ENCODE measurements around the gene PDGFRB. TPM values are rescaled to one million over a fixed set of nuclear protein-coding genes. Genes with fewer than 3 reads are reported as not detected.

The PDGFRB gene
- total and polyA plus RNA-seq, 10 of the 15 experiments (the other 5 are each of a cell fraction or from before 2014, with no cell fraction given), result 0.02 to 3.0 (median 1.0) TPM

DNA sequence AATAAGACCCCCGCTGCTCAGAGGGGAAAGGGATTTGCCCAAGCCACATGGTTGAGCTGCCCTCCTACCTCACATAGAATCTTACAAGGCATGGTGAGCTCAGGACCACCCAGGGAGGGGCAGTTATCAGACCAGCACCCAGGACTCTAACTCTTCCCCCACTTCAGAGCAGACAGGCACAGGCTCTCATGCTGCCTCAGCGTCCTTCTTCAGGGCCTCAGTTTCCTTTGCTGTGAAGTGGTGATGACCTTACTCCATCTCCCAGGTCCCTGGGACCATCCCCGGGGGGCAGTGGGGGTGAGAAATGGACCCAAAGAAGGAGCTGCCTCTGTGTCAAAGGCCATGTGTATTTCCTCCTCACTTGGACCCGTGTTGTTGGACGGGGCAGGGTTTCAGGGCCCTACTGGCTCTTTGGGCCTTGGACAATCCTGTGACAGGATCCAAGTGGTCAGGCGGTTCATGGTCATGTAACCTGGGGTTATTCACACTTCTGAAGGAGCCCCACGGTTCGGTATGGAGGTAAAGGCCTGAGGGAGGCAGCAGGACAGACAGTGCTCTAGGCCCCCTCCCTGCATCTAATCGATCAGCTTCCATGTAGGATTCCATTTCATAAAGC, 37.6 kb downstream of the PDGFRB start:
- CTCF ChIA-PET, result interaction anchor here (0.9 to 1.3 kb wide), 4 partner anchors 31 to 99 kb away, joined by 3 to 7 read pairs (median 4); partner anchors contain the start of gene CSF1R
- no peaks in the 10 kb centered on the region for H3K79me2 ChIP-seq (ENCODE audit: control insufficient read depth, insufficient read depth, low read length)
- RAD21 ChIA-PET (ENCODE audit: unreplicated experiment), result interaction anchor here (1.3 kb wide), 1 partner anchor 112 kb away, joined by 5 read pairs; no protein-coding TSS in a partner anchor
- DNase-seq (ENCODE audit: low read depth, low spot score), result no peak
- H3K36me3 ChIP-seq (ENCODE audit: control insufficient read depth in 2 of 2, insufficient read depth in 2 of 2, low read length in 1 of 2), result no peaks in the 10 kb centered on the region
- SMC1A ChIA-PET (ENCODE audit: uncharacterized antibody, unreplicated experiment), result interaction anchor here (1.3 kb wide), 1 partner anchor 70 kb away, joined by 3 read pairs; no protein-coding TSS in a partner anchor
- TF ChIP-seq TARDBP (IDR thresholded peaks at IDR 0.05; ENCODE audit: borderline replicate concordance), result no peak
- TF ChIP-seq, protein P1, sequence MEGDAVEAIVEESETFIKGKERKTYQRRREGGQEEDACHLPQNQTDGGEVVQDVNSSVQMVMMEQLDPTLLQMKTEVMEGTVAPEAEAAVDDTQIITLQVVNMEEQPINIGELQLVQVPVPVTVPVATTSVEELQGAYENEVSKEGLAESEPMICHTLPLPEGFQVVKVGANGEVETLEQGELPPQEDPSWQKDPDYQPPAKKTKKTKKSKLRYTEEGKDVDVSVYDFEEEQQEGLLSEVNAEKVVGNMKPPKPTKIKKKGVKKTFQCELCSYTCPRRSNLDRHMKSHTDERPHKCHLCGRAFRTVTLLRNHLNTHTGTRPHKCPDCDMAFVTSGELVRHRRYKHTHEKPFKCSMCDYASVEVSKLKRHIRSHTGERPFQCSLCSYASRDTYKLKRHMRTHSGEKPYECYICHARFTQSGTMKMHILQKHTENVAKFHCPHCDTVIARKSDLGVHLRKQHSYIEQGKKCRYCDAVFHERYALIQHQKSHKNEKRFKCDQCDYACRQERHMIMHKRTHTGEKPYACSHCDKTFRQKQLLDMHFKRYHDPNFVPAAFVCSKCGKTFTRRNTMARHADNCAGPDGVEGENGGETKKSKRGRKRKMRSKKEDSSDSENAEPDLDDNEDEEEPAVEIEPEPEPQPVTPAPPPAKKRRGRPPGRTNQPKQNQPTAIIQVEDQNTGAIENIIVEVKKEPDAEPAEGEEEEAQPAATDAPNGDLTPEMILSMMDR (IDR thresholded peaks at IDR 0.05 in 2 of 3, conservative IDR thresholded peaks at IDR 0.05 in 1 of 3; ENCODE audit: control insufficient read depth in 2 of 3, extremely low read depth in 1 of 3, insufficient read depth in 1 of 3, low read depth in 3 of 3, low read length in 3 of 3), result no peak
- TF ChIP-seq, protein P2, sequence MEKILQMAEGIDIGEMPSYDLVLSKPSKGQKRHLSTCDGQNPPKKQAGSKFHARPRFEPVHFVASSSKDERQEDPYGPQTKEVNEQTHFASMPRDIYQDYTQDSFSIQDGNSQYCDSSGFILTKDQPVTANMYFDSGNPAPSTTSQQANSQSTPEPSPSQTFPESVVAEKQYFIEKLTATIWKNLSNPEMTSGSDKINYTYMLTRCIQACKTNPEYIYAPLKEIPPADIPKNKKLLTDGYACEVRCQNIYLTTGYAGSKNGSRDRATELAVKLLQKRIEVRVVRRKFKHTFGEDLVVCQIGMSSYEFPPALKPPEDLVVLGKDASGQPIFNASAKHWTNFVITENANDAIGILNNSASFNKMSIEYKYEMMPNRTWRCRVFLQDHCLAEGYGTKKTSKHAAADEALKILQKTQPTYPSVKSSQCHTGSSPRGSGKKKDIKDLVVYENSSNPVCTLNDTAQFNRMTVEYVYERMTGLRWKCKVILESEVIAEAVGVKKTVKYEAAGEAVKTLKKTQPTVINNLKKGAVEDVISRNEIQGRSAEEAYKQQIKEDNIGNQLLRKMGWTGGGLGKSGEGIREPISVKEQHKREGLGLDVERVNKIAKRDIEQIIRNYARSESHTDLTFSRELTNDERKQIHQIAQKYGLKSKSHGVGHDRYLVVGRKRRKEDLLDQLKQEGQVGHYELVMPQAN (conservative IDR thresholded peaks at IDR 0.05), result no peak
- TF ChIP-seq HDAC2 (IDR thresholded peaks at IDR 0.05), result no peak
- TF ChIP-seq, protein P3, sequence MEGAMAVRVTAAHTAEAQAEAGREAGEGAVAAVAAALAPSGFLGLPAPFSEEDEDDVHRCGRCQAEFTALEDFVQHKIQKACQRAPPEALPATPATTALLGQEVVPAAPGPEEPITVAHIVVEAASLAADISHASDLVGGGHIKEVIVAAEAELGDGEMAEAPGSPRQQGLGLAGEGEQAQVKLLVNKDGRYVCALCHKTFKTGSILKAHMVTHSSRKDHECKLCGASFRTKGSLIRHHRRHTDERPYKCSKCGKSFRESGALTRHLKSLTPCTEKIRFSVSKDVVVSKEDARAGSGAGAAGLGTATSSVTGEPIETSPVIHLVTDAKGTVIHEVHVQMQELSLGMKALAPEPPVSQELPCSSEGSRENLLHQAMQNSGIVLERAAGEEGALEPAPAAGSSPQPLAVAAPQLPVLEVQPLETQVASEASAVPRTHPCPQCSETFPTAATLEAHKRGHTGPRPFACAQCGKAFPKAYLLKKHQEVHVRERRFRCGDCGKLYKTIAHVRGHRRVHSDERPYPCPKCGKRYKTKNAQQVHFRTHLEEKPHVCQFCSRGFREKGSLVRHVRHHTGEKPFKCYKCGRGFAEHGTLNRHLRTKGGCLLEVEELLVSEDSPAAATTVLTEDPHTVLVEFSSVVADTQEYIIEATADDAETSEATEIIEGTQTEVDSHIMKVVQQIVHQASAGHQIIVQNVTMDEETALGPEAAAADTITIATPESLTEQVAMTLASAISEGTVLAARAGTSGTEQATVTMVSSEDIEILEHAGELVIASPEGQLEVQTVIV (IDR thresholded peaks at IDR 0.05; ENCODE audit: borderline replicate concordance, partially characterized antibody), result no peak
- no peak for TF ChIP-seq ZNF274 (IDR thresholded peaks at IDR 0.05; ENCODE audit: insufficient read depth, insufficient read length)
- no peak for TF ChIP-seq POLR2AphosphoS5 (IDR thresholded peaks at IDR 0.05; ENCODE audit: low read length)
- no peak for TF ChIP-seq TAF1 (IDR thresholded peaks at IDR 0.05; ENCODE audit: borderline replicate concordance, low read depth, low read length)
- no peak for TF ChIP-seq DPF2 (IDR thresholded peaks at IDR 0.05)
- no peaks in the 10 kb centered on the region for H3K9me3 ChIP-seq (replicated peaks; ENCODE audit: control insufficient read depth, insufficient read depth, low read length)
- no peak overlapping the region for H2AFZ ChIP-seq (ENCODE audit: control insufficient read depth, low read depth, low read length)
- no peak overlapping the region for H3K4me2 ChIP-seq (ENCODE audit: control insufficient read depth, insufficient read depth)
- FAIRE-seq, result no peak
- no TSS peak for BruUV-seq (replicated peaks)
- no peaks in the 10 kb centered on the region for H3K4me1 ChIP-seq (ENCODE audit: control insufficient read depth, insufficient read depth, low read length)
- in situ Hi-C loops (cut with MboI) (no loop called here), intact Hi-C loops (cut with micrococcal nuclease; ENCODE audit: unreplicated experiment) (no loop called here)
- no peaks in the 10 kb centered on the region; a peak in 1 of 4 replicates for H3K27me3 ChIP-seq (replicated peaks in 1 of 2; ENCODE audit: control insufficient read depth in 2 of 2, insufficient read depth in 2 of 2, low read length in 1 of 2)
- WGBS (ENCODE audit: insufficient coverage, insufficient replicate concordance, low lambda C conversion rate, missing lambda C conversion rate), result 26% methylated on average over 9 of the region's 9 CpGs
- no peak overlapping the region for H3K4me3 ChIP-seq
- no peaks in the 10 kb centered on the region for H4K20me1 ChIP-seq (ENCODE audit: control insufficient read depth, insufficient read depth)
- ATAC-seq, result no peak
- no peak overlapping the region for H3K9ac ChIP-seq (ENCODE audit: control insufficient read depth, insufficient read depth, low read length)
- H3K27ac ChIP-seq (ENCODE audit: control insufficient read depth, insufficient read depth), result no peak overlapping the region
- POLR2A ChIA-PET, result no interaction called here
